ENCODE results near the gene EPHX1.

The EPHX1 gene

DNA sequence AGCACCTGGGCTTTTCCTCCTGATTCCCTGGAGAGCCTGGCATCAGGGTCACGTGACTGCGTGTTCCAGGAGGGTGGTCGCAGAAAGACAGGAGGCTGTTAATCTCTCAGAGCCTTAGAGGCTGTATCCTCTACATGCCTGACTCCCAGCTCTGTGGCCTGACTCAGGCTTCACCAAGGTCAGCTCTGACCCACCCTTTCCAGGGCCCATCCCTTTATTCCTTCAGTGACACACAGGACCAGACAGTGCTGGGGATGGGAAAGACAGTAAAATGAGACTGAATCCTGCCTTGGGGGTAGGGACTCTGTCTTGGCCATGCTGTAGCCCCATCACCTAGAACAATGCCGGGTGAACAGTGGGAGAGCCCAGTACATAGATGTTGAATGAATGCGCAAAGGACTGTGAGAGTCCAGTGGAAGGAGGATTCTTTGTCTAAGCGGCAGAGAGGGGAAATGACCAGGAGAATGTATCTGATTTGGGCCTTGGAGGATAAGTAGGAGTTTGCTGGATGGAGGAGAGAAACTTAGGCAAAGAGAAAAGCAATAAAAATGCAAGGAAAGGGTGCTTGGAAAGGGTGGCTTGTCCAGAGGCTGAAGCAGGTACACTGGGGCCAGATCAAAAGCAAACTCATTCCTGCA, 33.0 kb downstream of the EPHX1 start:
- no peak for DNase-seq

DNA sequence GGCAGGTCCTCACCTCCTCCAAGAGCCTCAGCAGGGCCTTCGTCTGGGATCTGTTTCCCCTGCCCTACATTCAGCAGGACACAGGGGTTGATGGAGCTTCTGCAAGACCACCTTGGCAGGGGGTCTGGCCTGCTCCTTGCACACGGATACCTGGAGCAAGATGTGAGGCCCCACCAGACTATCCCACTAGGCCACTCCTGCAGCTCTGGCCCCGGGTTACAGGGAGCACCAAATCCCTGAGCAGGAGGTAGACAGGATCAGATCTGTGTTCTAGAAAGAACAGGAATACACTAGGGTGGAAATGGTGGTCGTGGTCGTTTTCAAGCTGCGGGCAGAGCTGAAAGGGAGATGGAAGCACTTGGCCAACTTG, 33.5 kb downstream of the EPHX1 start:
- no peak for DNase-seq

DNA sequence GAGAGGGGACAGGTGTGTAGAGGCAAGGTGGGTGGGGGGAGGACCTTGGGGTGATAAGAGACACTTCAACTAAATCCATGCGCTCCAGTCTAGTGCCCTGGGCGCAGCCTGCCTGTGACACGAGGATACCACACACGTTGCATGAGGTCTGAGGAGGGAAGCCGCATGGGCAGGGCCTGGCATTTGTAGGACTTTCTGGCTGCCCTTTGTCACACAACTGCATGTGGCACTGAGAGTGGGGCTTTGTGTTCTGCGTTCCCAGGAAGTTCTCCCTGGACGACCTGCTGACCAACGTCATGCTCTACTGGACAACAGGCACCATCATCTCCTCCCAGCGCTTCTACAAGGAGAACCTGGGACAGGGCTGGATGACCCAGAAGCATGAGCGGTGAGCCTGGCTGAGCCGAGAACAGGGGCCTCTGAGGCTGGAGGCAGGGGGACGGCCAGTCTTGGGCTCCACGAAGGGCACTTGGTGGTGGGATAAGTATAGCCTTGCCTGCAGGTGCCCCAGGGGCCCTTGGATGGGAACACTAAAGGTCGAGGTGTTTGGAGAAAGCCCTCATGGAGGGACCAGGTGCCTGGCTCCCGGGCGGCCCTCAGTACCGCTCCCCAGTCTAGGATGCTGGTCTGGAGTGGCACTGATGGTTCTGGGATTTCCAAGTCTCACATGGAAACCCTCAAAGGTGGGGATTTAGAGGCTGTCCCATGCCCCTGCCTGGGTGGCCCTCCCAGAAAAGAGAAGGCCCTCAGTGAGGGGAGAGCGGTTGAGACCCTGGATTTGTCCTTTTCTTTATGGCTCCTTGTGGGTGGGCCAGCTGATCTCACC, 34.5 kb downstream of the EPHX1 start:
- peak in 2 of 14 donors; percentile 27 to 50 for DNase-seq

DNA sequence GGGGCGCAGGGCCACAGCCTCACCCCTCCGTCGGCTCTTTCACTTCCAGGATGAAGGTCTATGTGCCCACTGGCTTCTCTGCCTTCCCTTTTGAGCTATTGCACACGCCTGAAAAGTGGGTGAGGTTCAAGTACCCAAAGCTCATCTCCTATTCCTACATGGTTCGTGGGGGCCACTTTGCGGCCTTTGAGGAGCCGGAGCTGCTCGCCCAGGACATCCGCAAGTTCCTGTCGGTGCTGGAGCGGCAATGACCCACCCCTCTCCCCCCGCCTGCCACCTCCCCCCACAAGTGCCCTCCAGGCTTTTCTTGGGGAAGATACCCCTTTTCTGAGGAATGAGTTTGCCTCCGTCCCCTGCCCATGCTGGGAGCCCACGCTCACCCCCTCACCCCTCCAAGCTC, 35.2 kb downstream of the EPHX1 start:
- DNase-seq, result no peak

DNA sequence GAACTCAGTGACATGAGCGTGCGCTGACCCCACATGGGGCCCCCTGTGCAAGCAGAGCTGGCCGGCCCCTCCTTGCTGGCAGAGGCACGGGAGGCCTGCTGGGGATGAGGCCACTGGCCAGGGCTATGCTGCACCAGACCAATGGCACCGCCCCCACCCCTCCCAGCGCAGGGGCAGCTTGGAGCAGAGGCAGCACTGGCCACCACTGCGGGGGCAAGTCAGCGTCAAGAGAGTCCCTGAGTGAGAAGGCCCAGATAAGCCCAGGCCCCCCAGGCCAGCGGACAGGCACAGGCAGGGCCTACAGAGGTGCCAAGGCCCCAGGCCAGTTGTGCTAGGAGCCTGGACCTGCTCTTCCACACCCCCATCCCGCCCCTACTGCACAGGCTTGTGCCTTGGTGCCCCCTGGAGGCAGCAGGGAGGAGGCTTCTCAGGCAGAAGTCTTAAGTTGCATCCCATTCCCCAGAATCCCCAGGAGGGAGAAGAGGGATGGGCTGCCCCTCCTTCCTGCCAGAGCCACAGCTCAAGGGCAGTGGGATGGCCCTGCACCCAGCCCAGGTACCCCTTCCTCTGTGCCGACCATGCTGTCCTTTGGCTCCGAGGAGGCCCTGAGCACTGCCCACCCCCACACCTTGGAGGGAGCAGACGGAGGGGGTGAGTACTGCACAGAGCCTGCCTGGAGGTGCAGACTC, 35.8 kb downstream of the EPHX1 start:
- DNase-seq, result peak in 6 of 14 donors; percentile 28 to 58 (median 46)

DNA sequence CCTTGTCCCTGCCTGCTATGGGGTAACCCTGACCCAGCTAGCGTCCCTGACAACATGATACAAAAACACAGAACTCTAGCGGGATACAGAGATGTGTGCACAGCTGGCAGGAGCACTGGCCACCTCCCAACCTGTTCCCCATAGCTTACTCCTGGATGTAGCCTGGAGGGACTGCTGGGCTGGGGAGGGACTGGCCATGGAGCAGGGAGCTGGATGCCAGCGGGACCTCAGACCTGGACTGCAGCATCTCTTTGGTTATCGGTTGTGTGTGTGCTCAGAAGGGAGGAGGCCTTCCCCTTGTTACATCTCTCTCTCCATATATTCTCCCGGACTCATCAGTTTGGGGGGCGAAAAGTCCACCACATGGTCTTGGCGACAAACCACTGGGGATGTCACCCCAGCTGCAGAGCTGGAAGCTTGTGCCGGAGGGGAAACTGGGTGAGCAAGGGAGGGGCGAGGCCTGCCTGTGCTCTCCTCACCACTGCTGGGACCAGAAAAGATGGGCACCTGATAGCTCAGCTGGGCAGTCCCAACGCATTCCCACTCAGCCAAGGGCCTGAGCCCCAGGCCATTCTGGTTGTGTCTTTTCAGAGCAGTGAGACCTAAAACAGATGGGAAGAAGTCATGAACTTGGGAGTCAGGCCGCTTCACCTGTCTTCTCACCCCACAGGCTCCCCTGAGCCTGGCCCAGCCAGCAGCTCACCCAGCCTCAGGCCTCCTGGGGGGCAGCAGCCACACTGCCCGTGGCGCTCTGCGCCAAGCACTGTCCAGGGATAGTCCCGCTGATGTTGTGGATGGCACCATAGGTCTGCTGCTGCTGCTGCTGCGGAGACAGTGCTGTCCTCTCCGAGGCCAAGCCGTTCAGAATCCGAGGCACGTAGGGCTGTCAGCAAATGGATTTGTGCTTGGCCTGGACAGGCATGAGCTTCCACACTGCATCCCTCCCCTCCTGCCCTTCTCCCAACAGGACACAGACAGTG, 36.7 kb downstream of the EPHX1 start:
- DNase-seq, result peak in 3 of 14 donors; percentile 35 to 51 (median 45)

DNA sequence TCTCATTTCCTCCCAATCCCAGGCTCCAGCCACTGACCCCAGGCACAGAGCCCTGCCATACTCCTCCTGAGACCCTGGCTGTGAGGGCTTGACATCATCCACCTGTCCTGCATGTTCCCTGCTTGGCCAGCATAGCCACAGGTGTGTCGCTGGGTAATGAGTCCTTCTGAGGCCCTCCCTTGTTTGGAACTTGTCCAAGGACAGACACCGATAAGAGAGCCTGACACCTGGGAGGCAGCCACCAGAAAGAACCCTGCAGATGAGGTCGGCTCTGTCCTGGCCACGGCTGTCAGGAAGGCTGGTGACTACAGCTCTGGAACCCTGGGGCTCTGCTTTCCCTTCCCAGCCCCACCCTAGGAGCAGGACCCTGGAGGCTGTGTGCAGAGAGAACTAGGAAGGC, 37.7 kb downstream of the EPHX1 start:
- DNase-seq, result no peak

DNA sequence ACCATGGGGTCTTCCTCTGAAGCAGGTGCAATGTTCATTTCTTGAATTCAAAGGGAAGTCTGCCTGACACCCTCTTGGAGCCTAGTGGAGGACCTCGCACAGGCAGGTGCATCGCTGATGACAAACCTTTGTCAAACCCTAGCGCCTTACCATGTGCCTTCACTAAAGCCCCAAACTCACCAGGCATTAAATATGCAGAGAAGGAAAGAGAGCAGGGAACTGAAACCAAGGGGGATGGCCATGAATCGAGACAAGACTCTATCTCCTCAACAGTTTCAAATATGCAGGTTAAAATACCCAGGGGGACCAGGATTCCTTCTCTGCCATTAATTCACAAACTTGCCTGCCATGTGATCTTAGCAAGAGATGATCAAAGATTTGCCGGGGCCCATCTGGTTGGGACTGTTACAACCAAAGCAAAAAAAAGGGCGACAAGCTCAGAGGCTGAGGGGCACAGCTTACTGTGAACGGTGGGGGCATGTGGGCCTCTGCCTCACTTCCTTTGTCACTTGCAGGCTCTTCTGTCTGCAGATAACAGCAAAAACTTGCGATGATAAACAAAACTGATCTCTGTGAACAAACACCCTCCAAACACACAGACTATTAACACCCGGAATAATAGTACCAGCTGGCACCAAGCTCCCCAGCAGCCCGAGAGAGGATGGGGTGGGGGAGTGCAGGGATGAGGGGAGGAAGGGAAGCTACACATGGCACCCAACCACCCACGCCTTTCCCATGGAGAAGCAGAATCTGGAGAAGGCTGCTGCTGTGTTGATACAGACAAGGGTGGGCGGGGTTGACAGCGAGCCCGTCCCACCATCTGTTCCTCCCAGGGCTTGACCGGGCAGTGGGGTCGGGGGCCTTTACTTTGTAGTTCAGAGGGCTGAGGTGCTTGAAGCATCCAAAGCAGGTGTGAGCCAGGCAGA, 38.4 kb downstream of the EPHX1 start:
- peak in 10 of 14 donors; percentile 26 to 73 (median 59) for DNase-seq

DNA sequence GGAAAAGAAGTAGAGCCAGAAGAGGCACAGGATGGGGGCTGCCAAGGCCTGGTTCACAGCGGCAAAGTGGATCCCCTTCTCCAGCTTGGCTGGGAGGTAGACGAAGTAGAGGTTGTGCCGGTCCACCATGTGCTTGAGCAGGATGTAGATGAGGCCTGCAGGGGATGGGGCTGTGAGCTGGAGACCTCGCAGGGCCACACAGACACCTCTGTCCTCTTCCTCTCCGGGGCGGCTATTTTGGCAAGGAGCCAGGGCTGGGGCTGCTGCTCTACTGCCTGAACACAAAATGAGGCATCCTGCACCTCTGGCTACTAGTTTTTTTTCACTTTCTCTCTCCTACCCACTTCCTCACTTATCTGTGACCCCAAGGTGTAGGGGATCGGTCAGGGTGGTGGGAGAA, 40.0 kb downstream of the EPHX1 start:
- peak in 2 of 14 donors; percentile 38 to 51 for DNase-seq

DNA sequence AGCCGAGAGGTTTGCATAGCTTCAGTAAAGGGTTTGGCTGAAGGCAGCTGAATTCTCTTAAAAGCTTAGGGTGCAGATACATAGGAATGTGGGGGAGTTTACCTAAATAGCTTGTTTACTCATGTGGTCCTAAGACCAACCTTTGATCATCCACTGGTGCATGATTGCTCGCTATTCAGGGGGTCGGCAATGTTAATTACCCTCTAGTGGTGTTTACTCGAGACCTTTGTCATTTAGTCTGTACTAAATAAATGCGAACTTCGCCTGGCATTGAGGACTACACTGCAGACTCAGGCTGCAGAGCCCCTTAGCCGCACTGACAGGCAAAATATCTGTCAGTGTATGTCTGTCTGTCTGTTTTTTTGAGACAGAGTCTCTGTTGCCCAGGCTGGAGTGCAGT, 40.4 kb downstream of the EPHX1 start:
- DNase-seq, result no peak

DNA sequence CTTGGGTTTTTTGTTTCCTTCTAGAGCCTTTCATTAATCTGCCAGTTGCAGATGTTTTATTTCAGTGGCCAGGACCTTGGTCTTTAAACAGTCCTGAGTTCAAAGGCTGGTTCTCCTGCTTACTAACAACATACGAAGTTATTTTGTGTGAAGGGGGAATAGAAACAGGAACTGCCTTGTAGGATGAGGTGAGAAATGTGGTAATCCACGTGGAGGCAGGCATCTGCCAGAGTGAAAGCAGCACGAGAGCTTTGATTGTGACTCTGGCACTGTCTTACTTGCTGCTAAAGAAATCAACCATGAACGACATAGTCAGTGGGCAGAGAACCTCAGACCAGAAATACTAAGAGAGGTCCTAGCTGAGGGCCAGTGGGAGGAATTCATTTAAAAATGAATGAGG, 41.9 kb downstream of the EPHX1 start:
- no peak for DNase-seq

DNA sequence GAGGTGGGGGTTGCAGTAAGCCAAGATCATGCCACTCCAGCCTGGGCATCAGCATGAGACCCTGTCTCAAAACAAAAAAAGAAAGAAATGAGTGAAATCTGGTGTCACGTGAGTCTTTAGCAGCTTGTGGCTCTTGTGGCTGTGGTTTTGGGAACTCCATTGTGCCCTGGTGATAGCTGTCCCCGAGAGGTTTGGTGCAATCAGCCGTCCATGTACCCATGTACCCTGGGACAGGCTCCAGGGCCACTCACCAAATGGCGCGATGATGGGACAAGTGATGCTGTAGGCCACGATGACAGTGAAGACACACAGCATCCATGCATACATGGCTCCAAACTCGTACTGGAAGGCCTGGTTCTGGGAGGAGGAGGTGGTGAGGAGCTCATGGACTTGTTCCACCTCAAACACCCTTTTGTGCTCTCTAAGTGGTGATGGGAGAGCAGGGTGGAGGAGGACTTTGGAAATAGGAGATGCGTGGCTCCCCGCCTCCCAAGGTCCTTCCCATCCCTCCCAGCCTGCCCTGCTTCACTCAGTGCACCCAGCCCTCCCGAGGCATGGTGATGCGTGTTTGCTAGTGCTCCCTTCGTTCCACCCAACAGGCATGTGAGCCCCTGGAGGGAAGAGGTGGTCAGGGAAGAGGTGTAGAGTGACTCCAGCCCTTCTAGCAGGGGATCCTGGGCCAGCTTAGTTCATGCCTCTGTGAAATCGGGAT, 42.6 kb downstream of the EPHX1 start:
- DNase-seq, result no peak

DNA sequence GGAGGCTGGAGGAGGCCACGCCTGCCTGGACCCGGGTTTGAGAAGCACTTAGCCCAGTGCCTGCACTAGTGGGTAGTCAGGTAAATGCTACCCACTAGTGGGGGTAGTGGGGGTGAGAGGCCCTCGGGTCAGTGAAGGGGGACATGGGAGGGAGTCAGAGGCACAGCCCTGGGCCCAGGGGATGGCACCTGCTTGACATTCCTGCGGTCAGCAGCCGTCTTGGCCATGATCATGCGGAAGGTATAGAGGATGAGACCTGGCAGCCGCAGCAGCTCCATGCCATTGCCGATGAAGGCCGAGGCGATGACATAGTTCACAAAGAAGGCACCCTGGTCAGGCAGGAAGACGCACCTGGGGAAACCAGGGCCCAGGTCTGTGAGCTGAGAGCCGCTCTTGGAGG, 43.5 kb downstream of the EPHX1 start:
- no peak for DNase-seq

DNA sequence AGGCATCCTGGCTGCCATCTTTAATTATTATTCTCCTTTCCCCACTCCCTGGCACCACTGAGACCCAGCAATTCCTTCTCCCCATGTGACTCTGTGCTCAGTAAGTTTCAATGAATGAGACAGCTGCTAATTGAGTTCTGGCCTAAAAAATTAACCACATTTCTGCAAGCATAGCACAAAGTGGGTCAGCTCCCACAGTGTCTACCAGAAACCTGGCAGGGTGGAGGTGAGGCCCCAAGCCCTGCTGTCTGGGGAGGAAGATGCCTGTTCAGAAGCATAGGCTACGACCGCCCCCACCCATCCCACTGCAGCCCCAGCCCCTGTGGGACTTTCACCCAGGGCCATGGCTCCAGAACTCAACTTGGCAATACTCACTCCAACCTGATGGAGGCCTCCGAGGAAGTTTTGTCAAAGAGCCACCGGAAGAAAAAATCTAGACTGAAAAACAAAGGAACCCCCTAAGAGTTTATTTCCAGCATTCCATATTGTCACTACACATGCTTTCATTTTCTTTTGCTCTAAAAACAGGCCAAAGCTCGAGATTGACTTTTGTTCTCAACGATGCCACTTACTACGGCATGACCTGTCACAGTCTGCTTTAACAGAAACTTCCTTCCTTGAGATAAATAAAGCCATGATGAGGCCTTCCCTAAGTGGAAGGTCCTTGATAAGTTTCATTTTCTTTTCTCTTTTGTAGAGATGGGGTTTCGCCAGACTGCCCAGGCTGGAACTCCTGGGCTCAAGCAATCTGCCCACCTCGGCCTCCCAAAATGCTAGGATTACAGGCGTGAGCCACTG, 45.8 kb downstream of the EPHX1 start:
- DNase-seq, result peak in 1 of 14 donors; percentile 14

DNA sequence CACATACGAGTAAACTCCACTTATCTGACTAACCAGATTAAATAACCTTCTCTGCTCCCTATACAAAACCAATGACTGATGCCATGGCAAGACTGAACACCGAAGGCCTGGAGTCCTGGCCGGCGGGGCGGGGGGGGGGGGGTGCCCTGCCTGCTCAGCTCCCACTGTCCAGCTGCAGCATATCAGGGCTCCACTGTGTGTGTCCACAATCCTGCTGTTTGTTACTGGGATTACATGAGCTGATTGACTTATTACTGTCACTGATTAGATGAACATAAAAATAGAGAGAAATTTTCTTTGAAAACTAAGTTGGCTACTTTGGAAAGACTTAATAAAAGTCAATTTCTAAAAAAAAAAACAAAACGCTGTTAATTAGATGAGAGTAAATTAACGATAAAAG, 47.3 kb downstream of the EPHX1 start:
- DNase-seq, result peak in 1 of 14 donors; percentile 66

DNA sequence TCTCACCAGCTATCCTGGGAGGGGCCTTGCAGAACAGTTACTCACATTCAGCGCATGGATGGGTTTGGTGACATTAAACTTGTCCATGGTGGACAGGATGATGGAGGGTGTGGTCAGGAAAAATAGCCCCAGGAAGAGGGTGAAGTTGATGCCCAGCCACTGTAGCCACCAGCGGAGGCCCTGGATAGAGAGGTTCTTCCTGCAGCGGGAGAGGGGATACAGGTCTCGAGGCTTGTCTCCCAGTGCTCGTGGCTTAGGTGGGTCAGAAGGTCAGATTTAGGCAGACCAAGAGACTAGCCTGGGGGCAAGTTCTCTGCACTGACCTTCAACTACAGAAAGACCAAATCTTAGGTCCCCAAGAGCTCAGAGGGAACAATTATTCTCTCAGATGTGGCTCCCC, 49.2 kb downstream of the EPHX1 start:
- DNase-seq, result no peak

DNA sequence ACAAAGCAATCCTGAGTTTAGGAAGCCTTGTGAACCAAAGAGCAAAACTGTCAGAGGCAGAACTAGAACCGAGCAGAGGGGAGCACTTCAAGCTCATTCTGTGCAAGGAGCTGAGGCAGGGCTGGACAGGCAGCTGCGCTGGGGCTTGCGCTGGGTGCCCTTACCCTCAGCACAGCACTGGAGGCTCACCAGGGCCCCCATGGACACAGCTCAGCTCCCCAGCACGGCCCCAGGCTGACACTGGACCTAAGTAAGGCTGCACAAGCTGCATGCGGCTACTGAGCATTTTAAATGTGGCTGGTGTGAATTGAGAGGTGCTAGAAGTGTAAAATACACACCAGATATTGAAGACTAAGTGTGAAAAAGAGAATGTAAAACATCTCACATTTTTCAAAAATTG, 50.2 kb downstream of the EPHX1 start:
- no peak for DNase-seq

DNA sequence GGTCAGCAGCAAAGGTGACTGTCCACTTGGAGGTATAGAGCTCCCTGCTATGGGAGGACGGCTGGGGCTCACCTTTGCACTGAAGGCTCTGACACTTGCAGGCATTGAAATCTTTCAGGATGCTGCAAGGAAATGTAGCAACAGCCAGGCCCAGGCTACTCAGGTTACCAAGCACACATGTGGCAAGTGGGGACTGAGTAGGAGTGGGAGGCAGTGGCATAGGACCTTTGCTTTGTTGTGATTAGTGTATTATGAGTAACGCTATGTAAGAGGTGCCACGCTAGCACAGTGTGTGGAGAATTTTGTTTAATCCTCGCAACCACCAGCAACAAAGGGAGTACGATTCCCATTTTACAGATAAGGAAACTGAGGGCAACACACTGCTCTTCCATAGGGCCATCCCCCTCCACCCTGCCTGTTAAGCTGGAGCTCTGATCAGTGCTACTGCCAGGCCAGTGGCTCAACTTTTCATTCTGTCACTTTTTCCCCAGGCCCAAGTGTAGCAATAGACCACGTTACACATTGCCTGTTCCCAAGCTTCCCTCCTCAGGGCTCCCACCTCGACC, 51.0 kb downstream of the EPHX1 start:
- no peak for DNase-seq
